Iris pigment epithelial cell (primary cell): ENCODE results near the gene PSG3.
"Not testable (repeated sequence)": the region's sequence is repeated elsewhere in the genome, so short reads cannot be mapped to it uniquely, and the experiment has no call there.

Source experiments
- DNase-seq: peaks from one replicate; pipeline ENCODE4 v3.0.0-alpha.2; 2011; ENCODE audit warnings: low read depth

PSG3 gene

GRCh38 chr19:42740381-42740780, at the start of gene PSG3:
Gene PSG3 (minus strand): TSS chr19:42740481. CDS start chr19:42740384, 97 bp downstream.
- not testable (repeated sequence) for DNase-seq

GRCh38 chr19:42788766-42789165, 48.5 kb upstream of the PSG3 start:
- peak; percentile 10 for DNase-seq

GRCh38 chr19:42787766-42788165, 47.5 kb upstream of the PSG3 start:
- DNase-seq, result not testable (repeated sequence)

- DNase-seq, result peak; percentile 54
These were observed 36.7 kb upstream of the PSG3 start for GRCh38 chr19:42776750-42777612.

- not testable (repeated sequence) for DNase-seq
These were observed 34.4 kb upstream of the PSG3 start for GRCh38 chr19:42774510-42775158.

- not testable (repeated sequence) for DNase-seq
These were observed 27.0 kb upstream of the PSG3 start for GRCh38 chr19:42767319-42767718.

- not testable (repeated sequence) for DNase-seq
These were observed 26.6 kb upstream of the PSG3 start for GRCh38 chr19:42766871-42767270.

GRCh38 chr19:42764836-42765235, 24.6 kb upstream of the PSG3 start:
- DNase-seq, result no peak

- DNase-seq, result peak; percentile 11
These were observed 22.5 kb upstream of the PSG3 start for GRCh38 chr19:42762789-42763188.

- not testable (repeated sequence) for DNase-seq
These were observed 21.6 kb upstream of the PSG3 start for GRCh38 chr19:42761924-42762295.

GRCh38 chr19:42760954-42761923, 21.0 kb upstream of the PSG3 start:
- DNase-seq, result peak; percentile 95

GRCh38 chr19:42758667-42759066, 18.4 kb upstream of the PSG3 start:
- not testable (repeated sequence) for DNase-seq

- DNase-seq, result not testable (repeated sequence)
These were observed 12.0 kb upstream of the PSG3 start for GRCh38 chr19:42752246-42752645.

- not testable (repeated sequence) for DNase-seq
These were observed 1.7 kb upstream of the PSG3 start for GRCh38 chr19:42741726-42742607.

GRCh38 chr19:42737581-42738011, 2.7 kb downstream of the PSG3 start:
- peak; percentile 59 for DNase-seq

GRCh38 chr19:42728341-42728740, 11.9 kb downstream of the PSG3 start:
- not testable (repeated sequence) for DNase-seq

- DNase-seq, result not testable (repeated sequence)
These were observed 26.3 kb downstream of the PSG3 start for GRCh38 chr19:42714000-42714399.

GRCh38 chr19:42712753-42713152, 27.5 kb downstream of the PSG3 start:
- DNase-seq, result not testable (repeated sequence)

- DNase-seq, result not testable (repeated sequence)
These were observed 29.3 kb downstream of the PSG3 start for GRCh38 chr19:42710986-42711385.

GRCh38 chr19:42697884-42698283, 42.4 kb downstream of the PSG3 start:
- no peak for DNase-seq
